Measurements from ENCODE around the gene C10orf120. TPM values are rescaled to one million over a fixed set of nuclear protein-coding genes. Genes with fewer than 3 reads are reported as not detected.

C10orf120 gene
- total RNA-seq, 1 donor from 2014 or later: not detected

DNA sequence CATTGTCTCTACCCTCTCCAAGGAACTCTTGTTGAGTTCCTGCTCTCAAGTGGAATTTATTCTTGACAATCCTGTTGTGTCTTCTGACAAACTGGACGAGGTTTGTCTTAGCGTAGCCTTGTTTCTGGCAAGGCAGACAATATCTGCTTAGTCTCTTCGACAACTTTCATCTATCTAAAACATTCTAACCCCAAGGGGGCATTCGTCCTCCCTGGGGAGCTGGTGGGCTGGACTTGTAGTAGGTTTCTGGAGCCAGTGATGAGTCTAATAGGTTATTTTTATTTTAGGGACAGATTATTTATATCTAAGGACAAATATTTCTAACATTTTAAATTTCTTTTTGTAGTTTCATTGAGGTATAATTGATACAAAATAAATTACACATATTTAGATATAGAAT lies 7.3 kb upstream of the C10orf120 start:
- no peak for DNase-seq (ENCODE audit: low read depth)
- H3K4me3 ChIP-seq (ENCODE audit: low read depth, low read length): no peak overlapping the region
- TF ChIP-seq CTCF (conservative IDR thresholded peaks at IDR 0.05; ENCODE audit: low read depth, low read length): no peak

GRCh38 chr10:122706467-122706866 lies 6.8 kb upstream of the C10orf120 start:
- H3K4me3 ChIP-seq (ENCODE audit: low read depth, low read length): no peak overlapping the region
- no peak for DNase-seq (ENCODE audit: low read depth)
- TF ChIP-seq CTCF (conservative IDR thresholded peaks at IDR 0.05; ENCODE audit: low read depth, low read length): no peak

DNA sequence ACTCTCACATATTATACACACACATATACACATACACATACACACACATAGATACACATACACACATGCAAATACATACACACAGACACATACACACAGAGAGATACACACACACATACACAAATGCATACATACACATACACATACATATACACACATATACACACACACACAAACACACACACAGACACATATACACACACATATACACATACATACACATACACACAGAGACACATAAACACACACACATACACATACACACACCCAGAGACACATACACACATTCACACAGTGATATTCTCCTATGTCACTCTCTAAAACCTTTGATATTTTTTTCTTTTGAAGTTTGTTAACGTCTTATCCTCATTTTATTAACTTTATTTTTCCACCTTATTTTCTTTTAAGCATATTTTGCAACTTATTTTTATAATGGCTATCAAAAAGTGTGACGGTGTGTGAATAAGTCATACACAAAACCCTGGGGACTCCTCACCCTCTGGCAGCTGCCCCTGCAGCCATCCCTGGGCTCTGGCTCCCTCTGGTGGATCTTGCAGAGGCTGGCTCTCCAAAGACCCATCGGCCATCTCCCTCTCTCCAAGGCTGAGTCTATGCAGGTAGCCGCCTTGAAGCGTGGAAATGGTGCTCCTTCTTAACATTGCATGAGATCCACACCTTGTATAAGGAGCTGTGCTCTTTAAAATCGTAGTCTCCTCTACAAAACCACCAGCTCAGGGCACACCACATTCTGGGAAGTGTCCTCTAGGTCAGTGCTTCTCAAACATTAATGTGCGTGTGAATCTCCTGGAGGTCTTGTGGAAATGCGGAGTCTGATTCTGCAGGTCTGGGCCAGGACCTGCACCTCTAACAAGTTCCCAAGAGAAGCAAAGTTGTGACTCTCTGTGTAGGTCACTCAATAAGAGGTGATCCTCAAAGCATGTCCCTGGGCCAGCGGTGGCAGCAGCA lies 4.1 kb upstream of the C10orf120 start:
- no peak for DNase-seq (ENCODE audit: low read depth)
- peak; percentile 99 for TF ChIP-seq CTCF (conservative IDR thresholded peaks at IDR 0.05; ENCODE audit: low read depth, low read length)
- no peak overlapping the region for H3K4me3 ChIP-seq (ENCODE audit: low read depth, low read length)

DNA sequence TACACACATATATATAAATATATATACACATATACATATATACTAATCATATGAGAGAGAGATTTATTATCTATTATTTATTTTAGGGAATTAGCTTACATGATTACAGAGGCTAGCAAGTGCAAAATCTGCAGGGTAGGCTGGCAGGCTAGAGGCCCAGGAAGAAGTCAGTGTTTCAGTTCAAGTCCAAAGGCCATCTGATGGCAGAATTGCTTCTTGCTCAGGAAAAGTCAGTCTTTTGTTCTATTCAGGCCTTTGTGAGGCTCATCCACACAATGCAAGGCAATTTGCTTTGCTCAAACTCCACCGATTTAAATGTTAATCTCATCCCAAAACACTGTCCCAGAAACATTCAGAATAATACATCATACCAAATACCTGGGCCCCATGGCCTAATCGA lies 2.6 kb upstream of the C10orf120 start:
- TF ChIP-seq CTCF (conservative IDR thresholded peaks at IDR 0.05; ENCODE audit: low read depth, low read length): no peak
- no peak overlapping the region for H3K4me3 ChIP-seq (ENCODE audit: low read depth, low read length)
- no peak for DNase-seq (ENCODE audit: low read depth)

- DNase-seq (ENCODE audit: low read depth): no peak
- no peak for TF ChIP-seq CTCF (conservative IDR thresholded peaks at IDR 0.05; ENCODE audit: low read depth, low read length)
- H3K4me3 ChIP-seq (ENCODE audit: low read depth, low read length): no peak overlapping the region
These were observed 2.0 kb upstream of the C10orf120 start for GRCh38 chr10:122701652-122702051.

GRCh38 chr10:122696687-122697086 lies 3.0 kb downstream of the C10orf120 start:
- no peak for TF ChIP-seq CTCF (conservative IDR thresholded peaks at IDR 0.05; ENCODE audit: low read depth, low read length)
- no peak for DNase-seq (ENCODE audit: low read depth)
- H3K4me3 ChIP-seq (ENCODE audit: low read depth, low read length): no peak overlapping the region

- no peak for DNase-seq (ENCODE audit: low read depth)
- no peak overlapping the region for H3K4me3 ChIP-seq (ENCODE audit: low read depth, low read length)
- TF ChIP-seq CTCF (conservative IDR thresholded peaks at IDR 0.05; ENCODE audit: low read depth, low read length): no peak
These were observed 6.9 kb downstream of the C10orf120 start for GRCh38 chr10:122692744-122693143.
